Pancreas (tissue), 10 donors: ENCODE measurements around the gene ZFP91. TPM values are rescaled to one million over a fixed set of nuclear protein-coding genes. Genes with fewer than 3 reads are reported as not detected.
"Not testable (repeated sequence)": the region's sequence is repeated elsewhere in the genome, so short reads cannot be mapped to it uniquely, and the experiment has no call there.

Source experiments
- ATAC-seq, 4 donors: fragments of 200-7000 bp; cut with Tn5 transposase; one replicate each; pipeline versions ENCODE4 v1.8.0 to v1.9.1; 2020; ENCODE audit warnings: mild to moderate bottlenecking in 4 of 4, moderate library complexity in 4 of 4
- DNase-seq, 6 donors: peaks; one replicate each; pipeline ENCODE4 v3.0.0-alpha.2; 2020
- FAIRE-seq: peaks from 2 replicates; lab custom pipeline; 2012; peaks lifted over from hg19 to GRCh38; lab: Jason Lieb, UNC
- H3K27ac ChIP-seq, 4 donors: fragments of 200-600 bp; sonication (generic); 1 replicate in 3 of 4; 2 replicates in 1 of 4; pipeline versions ENCODE4 v1.5.0 to v1.8.0; 2020
- H3K27me3 ChIP-seq, 4 donors: fragments of 200-600 bp; one replicate each; pipeline ENCODE4 v1.8.0; 2021
- H3K36me3 ChIP-seq, 3 donors: fragments of 200-600 bp; sonication (generic) in 1 of 3; one replicate each; pipeline versions ENCODE4 v1.5.0 to v1.8.0; 2020 to 2021
- H3K4me1 ChIP-seq, 3 donors: fragments of 200-600 bp; one replicate each; pipeline ENCODE4 v1.8.0; 2021
- H3K4me3 ChIP-seq, 4 donors: fragments of 200-600 bp; sonication (generic) in 2 of 4; one replicate each; pipeline versions ENCODE4 v1.5.0 to v1.8.0; 2020 to 2021
- H3K9me3 ChIP-seq, 4 donors: fragments of 200-600 bp; one replicate each; pipeline ENCODE4 v1.8.0; 2021
- CTCF ChIP-seq, 4 donors: fragments of 200-600 bp; sonication (generic) in 3 of 4; IDR thresholded peaks; one replicate each; pipeline versions ENCODE4 v1.5.0 to v1.8.0; 2021; ENCODE audit warnings: antibody characterized with exemption in 4 of 4
- WGBS, 2 donors: extraction: QIAGEN DNeasy Blood & Tissue Kit; methylation state at CpG; one replicate each; pipeline ENCODE4 v1.1.7; 2013; 5-methylcytosine and 5-hydroxymethylcytosine counted together
- intact Hi-C, 3 donors: fragments of 100-400 bp; cut with DNase I; formaldehyde crosslinking; loops; one replicate each; pipeline versions ENCODE4 v1.11.1 to v1.14.2; 2022
- polyA plus RNA-seq, 2 donors: library from polyadenylated mRNA; stranded (reverse); fragments of 200-250 nt; gene quantifications; one replicate each; pipeline ENCODE4 v1.2.3, GENCODE V29; 2013
- total RNA-seq, 6 donors: library from RNA; stranded (reverse); fragmentation: NEBNext Ultra II Directional in 4 of 6; extraction: Animal tissue kit (Norgen Biotek cat#: 25700) in 4 of 6; gene quantifications; one replicate each; pipeline versions ENCODE4 v1.2.1 to v1.2.4, GENCODE V29; 2021 to 2023
- donor health status: healthy with polysubstance abuse.
- donor health status: DM: no; HTN: no; CAD: no; lungs with moderate emphysema.
- donor health status: DM: no; HTN: no; CAD: no.
- donor health status: control.
- donor health status: control.
- donor health status: Bipolar disorder and iron deficiency.
- donor health status: DM: yes; HTN: yes; CAD: no.
- donor health status: DM: no; HTN: no; CAD: no.
- donor health status: DM: no; HTN: no; CAD: no.
- donor health status: DM: yes; HTN: yes; CAD: no.

Gene ZFP91
- total and polyA plus RNA-seq, 8 donors = 6.3 to 23.0 (median 18.8) TPM

GRCh38 chr11:58560842-58561241, 18.0 kb upstream of the ZFP91 start:
- DNase-seq (no peak), ATAC-seq (peak; percentile 35 to 55 (median 42)), FAIRE-seq (no peak)
- no peaks in the 10 kb centered on the region for H3K36me3 ChIP-seq
- intact Hi-C loops = no loop called here
- 6 to 9% methylated on average over 2 of the region's 2 CpGs for WGBS, 2 donors
- no peak overlapping the region for H3K4me3 ChIP-seq
- no peaks in the 10 kb centered on the region for H3K27me3 ChIP-seq
- H3K9me3 ChIP-seq = no peaks in the 10 kb centered on the region
- peaks cover 0 to 35% (median 30%) of the 10 kb centered on the region in 3 donors for H3K4me1 ChIP-seq
- peak overlapping the region in 2 of 4 donors; percentile 47 to 62 for H3K27ac ChIP-seq
- no peak for TF ChIP-seq CTCF (IDR thresholded peaks at IDR 0.05)

GRCh38 chr11:58561394-58562098, 17.3 kb upstream of the ZFP91 start:
- ATAC-seq (peak; percentile 67 to 80 (median 74)), DNase-seq (no peak), FAIRE-seq (no peak)
- 16 to 27% methylated on average over 2 of the region's 2 CpGs for WGBS, 2 donors
- Histone ChIP-seq H3K4me3 (no peak overlapping the region), H3K36me3 (no peaks in the 10 kb centered on the region), H3K9me3 (no peaks in the 10 kb centered on the region), H3K27ac (peak overlapping the region in 2 of 4 donors; percentile 53 to 62), H3K27me3 (no peaks in the 10 kb centered on the region), H3K4me1 (peaks cover 0 to 35% (median 30%) of the 10 kb centered on the region in 3 donors)
- TF ChIP-seq CTCF (IDR thresholded peaks at IDR 0.05) = no peak
- intact Hi-C loops = no loop called here

GRCh38 chr11:58562375-58562800, 16.5 kb upstream of the ZFP91 start:
- H3K9me3 ChIP-seq = no peaks in the 10 kb centered on the region
- H3K27ac ChIP-seq = peak overlapping the region in 2 of 4 donors; percentile 53
- H3K4me3 ChIP-seq = no peak overlapping the region
- H3K36me3 ChIP-seq = no peaks in the 10 kb centered on the region
- TF ChIP-seq CTCF (IDR thresholded peaks at IDR 0.05) = no peak
- no peak for DNase-seq
- H3K27me3 ChIP-seq = no peaks in the 10 kb centered on the region
- peak in 3 of 4 donors; percentile 49 to 63 (median 63) for ATAC-seq
- no peak for FAIRE-seq
- peaks cover 0 to 35% (median 30%) of the 10 kb centered on the region in 3 donors for H3K4me1 ChIP-seq
- intact Hi-C loops = no loop called here

DNA sequence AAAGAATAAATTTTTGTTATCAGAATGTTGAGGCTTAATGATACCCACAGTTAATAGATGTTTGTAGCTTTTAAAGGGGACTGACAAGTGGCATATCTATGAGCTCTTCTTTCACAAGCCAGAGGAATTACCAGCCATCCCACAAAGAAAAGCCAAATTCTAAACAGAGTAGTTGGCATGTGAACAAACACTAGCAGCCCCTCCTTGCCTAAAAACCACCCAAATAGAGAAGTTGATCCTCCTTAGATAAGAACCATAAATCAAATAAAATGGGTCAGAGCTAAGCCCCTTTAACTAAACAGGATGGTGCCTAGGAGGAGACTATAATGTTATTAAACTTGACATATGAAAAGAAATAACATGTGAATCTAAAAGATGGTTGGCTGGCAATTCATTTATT, 14.6 kb upstream of the ZFP91 start:
- H3K4me1 ChIP-seq = peaks cover 0 to 35% (median 30%) of the 10 kb centered on the region in 3 donors
- peaks cover 0 to 5% (median 0%) of the 10 kb centered on the region in 3 donors for H3K36me3 ChIP-seq
- DNase-seq = no peak
- no peaks in the 10 kb centered on the region for H3K27me3 ChIP-seq
- no peak for FAIRE-seq
- H3K4me3 ChIP-seq = no peak overlapping the region
- no peak for TF ChIP-seq CTCF (IDR thresholded peaks at IDR 0.05)
- no peaks in the 10 kb centered on the region for H3K9me3 ChIP-seq
- intact Hi-C loops = no loop called here
- no peak overlapping the region for H3K27ac ChIP-seq
- no peak for ATAC-seq

DNA sequence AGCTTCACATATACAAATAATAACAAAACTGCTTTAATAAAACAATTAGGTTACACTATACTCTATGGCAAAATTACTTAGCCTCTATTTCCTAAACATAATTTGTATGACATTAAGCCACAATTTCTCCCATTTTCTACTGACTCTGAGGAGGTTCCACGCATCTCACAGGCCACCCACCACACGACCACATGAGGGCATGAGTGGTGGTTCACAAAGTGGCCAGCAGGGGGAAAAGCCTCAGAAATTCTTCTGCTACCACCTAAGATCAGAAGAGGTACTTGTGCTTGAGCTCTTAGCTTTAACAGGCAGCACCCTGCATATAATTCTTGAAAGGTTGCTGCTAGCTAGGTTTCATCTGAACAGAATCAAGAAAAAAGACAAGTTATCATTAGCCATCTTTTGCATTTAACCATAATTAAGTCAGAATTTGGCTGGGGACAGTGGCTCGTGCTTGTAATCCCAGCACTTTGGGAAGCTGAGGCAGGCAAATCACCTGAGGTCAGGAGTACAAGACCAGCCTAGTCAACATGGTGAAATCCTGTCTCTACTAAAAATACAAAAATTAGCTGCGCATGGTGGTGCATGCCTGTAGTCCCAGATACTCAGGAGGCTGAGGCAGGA, 10.9 kb upstream of the ZFP91 start:
- FAIRE-seq (no peak), DNase-seq (peak in 3 of 6 donors; percentile 21 to 67 (median 51)), ATAC-seq (peak; percentile 53 to 90 (median 84))
- no peak overlapping the region for H3K27ac ChIP-seq
- peaks cover 0 to 12% (median 0%) of the 10 kb centered on the region in 3 donors for H3K36me3 ChIP-seq
- H3K4me1 ChIP-seq = peaks cover 0 to 14% (median 5%) of the 10 kb centered on the region in 3 donors
- H3K4me3 ChIP-seq = no peak overlapping the region
- H3K9me3 ChIP-seq = no peaks in the 10 kb centered on the region
- H3K27me3 ChIP-seq = no peaks in the 10 kb centered on the region
- WGBS, 2 donors = 59 to 61% methylated on average over 4 of the region's 4 CpGs
- TF ChIP-seq CTCF (IDR thresholded peaks at IDR 0.05) = peak; percentile 52 to 74 (median 72)
- intact Hi-C loops = no loop called here

GRCh38 chr11:58572906-58573305, 6.0 kb upstream of the ZFP91 start:
- not testable (repeated sequence) for DNase-seq, ATAC-seq, FAIRE-seq, H3K27me3 ChIP-seq, H3K9me3 ChIP-seq, H3K4me3 ChIP-seq
- H3K36me3 ChIP-seq = peaks cover 0 to 12% (median 0%) of the 10 kb centered on the region in 3 donors
- WGBS, 2 donors = 88 to 99% methylated on average over 14 of the region's 14 CpGs
- peaks cover 27 to 45% (median 28%) of the 10 kb centered on the region in 3 donors for H3K4me1 ChIP-seq
- peak overlapping the region in 2 of 4 donors; percentile 26 to 46 for H3K27ac ChIP-seq
- intact Hi-C loops = loop anchor here in 1 of 3 donors (10.0 kb wide), 1 partner anchor 102 kb away; no protein-coding TSS in a partner anchor
